KBM-7 (cell line): ENCODE results near the gene A3GALT2.

ENCODE experiments used
- DNase-seq: peaks from one replicate; pipeline ENCODE4 v3.0.0-alpha.2; 2015
- in situ Hi-C: fragments of 300-500 bp; cut with MboI; formaldehyde crosslinking; loops from 2 replicates; pipeline ENCODE4 v1.14.3; 2020; ENCODE audit warnings: low sequenced_read_pairs, low pct_unique_long_range_greater_than_20kb, mixed read lengths

Gene A3GALT2

GRCh38 chr1:33267468-33268205 lies 53.3 kb downstream of the A3GALT2 start:
- no peak for DNase-seq
- in situ Hi-C loops, result no loop called here

DNA sequence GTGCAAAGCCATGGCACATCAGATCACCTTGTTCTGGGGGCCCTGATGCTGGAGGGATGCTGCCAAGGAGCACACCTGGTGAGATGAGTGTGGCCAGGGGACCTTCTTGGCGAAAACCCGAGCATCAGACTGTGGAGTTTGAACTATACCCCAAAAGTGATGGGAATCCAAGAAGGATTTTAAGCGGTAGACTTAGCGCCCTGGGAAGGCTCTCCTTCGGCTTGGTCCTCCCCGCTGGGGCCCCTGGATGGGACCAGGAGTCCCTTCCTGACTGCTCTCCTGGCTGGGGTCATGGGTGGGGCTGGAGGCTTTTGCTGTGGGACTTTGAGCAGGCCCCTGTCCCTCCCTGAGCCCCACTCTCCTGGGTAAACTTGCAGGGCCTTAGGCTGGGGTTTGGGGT lies 54.1 kb downstream of the A3GALT2 start:
- in situ Hi-C loops, result no loop called here
- no peak for DNase-seq

- in situ Hi-C loops, result no loop called here
Measured at GRCh38 chr1:33265780-33266605, 54.9 kb downstream of the A3GALT2 start.

DNA sequence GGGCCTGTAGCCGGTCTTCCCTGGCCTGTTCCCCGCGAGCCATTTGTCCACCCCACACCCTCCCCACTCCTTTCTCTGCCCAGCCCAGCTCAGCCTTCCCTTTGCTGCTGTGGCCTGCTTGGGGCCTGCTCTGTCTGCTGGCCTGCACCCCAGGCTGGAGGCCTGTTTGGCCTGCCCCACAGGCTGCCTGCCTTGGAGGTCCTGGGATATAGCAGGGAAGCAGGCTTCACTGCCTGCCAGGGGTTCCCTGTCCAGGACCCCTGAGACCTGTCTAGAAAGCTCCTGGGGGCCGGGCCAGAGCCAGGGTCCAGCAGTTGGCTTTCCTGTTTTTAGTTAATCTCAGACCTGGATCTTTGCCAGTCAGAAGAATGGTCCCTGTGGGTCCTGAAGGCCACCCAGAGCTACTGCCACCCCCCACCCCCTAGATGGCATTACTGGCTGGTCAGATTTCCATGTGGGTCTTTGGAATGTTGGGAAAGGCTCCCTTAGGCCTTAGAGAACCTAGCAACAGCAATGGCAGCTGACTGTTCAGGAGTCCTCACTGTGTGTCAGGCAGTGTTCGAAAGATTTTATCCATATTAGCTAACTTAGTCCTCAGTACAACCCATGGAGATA lies 56.9 kb downstream of the A3GALT2 start:
- DNase-seq, result no peak
- in situ Hi-C loops, result no loop called here

More at GRCh38 chr1:33265780-33266605, 54.9 kb downstream of the A3GALT2 start:
- no peak for DNase-seq

GRCh38 chr1:33261344-33261743 lies 59.6 kb downstream of the A3GALT2 start:
- in situ Hi-C loops, result no loop called here
- DNase-seq, result no peak

- DNase-seq, result no peak
- in situ Hi-C loops, result no loop called here
Measured at GRCh38 chr1:33260439-33260838, 60.5 kb downstream of the A3GALT2 start.

DNA sequence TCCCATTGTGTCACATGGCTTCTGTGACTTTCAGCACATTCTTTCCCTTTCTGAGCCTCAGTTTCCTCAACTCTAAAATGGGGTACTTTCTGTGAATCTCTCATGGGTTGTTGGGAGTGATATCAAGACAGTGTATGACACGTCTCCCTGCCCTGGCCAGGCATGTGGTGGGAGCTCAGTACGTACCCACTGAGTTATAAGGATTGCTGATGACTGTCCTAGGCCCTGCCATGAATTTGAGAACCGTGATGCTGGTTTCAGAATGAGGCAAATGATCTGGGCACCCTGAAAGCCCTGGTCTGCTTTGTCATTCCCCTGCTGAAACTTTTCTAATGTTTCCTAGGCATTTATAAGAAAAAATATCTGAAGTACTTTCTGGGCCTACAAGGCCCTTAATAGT lies 61.0 kb downstream of the A3GALT2 start:
- in situ Hi-C loops, result no loop called here
- no peak for DNase-seq

DNA sequence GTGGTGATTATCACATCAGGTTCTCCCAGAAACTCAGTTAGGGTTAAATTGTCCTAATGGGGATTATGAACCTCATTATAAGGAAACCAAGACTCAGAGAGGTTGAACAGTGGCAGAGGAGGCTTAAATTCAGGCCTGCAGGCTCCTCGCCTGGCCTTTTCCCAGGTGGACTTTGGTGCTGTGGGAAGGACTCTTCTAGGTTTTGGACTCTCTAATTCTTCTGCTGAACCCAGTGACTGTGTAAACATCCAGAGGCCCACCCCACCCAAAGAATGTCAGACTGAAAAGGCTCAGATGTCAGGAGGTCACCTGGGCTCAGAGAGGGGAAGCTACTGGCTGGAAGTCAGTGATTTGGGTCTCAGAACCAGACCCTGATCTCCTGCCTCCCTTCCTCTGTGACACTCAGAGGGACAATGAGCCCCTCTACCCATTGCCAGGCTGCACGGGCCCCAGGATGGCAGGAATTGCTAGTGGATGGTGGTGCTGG lies 62.1 kb downstream of the A3GALT2 start:
- in situ Hi-C loops, result no loop called here
- DNase-seq, result no peak

DNA sequence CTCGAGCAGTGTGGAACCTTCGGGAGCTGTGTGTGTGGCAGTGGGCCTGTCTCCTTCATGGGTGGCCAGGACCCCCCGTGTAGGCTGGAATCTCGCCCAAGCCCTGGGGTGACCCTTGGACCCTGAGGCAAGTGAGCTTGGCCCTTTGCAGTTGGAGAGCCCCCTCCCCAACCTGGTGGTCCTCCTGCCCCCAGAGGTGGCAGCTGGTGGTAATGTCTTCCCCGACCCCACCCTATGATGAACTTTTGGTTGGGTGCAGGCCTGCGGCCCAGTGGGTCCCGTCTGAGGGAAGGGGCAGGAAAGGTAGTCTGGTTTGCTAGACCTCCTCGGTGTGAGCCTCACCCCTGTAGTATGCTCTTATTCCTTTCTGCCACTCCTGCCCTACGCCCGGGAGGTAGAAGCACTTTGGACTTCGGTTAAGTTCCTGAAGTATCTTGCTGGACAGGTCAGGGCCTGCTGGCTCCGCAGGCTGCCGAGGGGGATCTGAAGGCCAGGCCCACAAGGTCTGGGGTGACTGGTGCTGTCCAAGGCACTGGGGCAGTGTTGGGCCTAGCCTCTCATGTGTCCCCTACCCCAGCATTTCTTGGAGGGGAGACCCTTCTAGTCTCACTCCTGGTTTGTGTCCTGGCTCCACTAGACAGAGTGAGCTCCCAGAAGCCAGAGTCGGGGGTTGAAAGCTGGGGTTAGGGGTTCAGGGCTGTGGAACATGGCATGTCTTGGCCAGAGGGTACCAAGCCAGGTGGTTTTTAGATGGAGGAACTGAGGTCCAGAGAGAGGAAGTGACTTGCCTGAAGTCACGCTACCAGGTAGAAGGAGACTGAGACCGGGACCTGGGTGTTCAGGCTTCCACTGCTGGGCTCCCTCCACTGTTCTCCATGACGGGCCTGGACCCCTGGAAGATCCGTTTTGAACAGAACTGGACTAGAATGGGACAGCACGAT lies 62.9 kb downstream of the A3GALT2 start:
- peak; percentile 3 for DNase-seq
- in situ Hi-C loops, result no loop called here

GRCh38 chr1:33257207-33257771 lies 63.6 kb downstream of the A3GALT2 start:
- in situ Hi-C loops, result no loop called here
- DNase-seq, result no peak
